Measurements from ENCODE around the gene ACSBG1.

ACSBG1 gene

DNA sequence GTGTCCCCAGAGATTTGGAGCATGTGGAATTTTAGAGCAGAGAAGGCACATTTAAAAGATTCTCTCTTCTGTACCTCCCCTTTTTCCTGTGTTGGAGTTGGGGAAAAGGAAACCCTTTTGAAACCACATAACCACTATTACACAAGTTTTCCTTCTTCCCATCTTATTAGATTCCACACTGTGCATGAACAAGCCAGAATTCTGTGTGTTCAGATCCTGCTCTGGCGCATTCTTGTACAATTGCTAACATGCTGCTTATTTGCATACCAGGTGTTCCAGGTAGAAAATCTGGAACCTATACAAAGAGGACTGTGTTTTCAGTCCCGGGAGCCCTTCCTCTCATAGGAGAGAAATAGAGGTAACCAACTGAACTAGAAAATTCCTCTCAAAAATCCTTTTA, 100.6 kb downstream of the ACSBG1 start:
- DNase-seq (ENCODE audit: low read depth in 1 of 2, low spot score in 1 of 2) = no peak

DNA sequence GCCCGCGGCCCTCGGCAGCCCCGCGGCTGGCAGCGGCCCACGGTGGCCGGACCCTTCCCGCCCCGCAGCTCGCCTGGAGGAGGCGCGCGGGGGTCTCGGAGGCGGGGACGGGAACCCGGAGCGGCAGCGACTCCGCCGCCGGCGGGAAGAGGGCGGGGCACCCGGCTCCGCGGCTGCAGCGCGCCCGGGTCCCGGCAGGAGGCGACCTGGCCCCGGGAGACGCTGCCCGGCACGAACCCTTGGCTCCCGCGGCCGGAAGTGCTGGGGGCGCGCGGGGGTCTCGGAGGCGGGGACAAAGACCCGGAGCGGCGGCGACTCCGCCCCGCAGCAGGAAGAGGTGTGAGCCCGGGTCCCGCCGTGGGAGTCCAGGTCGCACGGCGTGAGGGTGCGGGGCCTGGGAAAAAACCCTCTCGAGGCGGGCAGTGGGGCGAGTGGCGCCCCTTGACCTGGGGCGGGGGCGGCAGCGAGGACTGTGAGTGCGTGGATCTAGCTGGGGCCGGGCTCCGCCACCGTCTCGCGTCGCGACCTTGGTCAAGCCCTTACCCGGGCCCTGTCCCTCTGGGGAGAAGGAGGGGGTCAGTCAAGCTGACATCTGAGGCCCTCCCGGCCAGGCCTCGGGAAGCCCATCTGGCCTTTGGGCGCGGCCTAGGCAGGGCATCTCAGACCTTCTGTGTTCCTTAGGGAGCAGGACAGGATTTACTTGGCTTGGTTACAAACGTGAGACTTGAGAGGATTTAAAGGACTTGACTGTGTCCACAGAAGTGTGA, 102.9 kb downstream of the ACSBG1 start, which contains the start of gene CIB2:
CIB2 (minus strand) TSS at position 151 of the 767 bp plus-strand sequence. CDS start 230 bp downstream, outside the sequence.
- DNase-seq (ENCODE audit: low read depth in 1 of 2, low spot score in 1 of 2) = peak; percentile 54

DNA sequence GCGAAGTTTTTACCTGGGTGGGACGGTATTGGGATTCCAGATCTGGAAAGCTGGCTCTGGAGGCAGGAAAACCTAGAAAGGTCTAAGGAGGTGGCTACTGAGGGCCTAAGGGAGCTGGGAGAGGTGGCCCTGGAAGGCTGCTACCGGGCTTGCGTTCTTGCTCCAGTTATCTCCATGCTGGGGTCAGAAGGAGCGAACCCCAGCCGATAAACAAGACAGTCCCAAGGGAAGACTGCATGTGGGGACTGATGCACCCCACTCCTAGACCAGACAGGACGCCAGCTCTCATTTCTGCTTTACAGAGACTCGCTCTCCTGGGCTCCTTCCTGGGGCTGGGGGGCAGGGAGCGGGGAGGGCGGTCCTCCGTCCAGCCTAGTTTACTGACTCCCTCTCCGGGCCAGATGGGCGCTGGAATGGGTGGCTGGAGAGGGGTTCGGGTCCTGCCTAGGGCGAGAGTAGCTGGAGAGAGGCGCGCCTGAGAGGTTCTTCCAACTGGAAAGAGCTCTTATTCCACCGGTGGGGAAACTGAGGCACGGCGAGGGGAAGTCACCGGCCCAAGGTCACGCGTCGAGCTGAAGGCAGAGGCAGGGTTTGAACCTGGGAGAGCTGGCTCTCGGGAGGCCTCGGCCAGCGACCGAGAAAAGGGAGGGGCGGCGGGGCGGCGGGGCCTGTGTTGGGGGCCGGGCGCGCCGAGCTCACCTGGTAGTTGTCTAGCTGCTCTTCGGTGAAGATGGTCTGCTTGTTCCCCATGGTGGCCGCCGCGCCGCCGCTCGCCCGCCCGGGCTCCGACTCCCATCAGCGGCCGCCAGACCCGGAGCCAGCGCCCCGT, 103.7 kb downstream of the ACSBG1 start:
- no peak for DNase-seq (ENCODE audit: low read depth in 1 of 2, low spot score in 1 of 2)

DNA sequence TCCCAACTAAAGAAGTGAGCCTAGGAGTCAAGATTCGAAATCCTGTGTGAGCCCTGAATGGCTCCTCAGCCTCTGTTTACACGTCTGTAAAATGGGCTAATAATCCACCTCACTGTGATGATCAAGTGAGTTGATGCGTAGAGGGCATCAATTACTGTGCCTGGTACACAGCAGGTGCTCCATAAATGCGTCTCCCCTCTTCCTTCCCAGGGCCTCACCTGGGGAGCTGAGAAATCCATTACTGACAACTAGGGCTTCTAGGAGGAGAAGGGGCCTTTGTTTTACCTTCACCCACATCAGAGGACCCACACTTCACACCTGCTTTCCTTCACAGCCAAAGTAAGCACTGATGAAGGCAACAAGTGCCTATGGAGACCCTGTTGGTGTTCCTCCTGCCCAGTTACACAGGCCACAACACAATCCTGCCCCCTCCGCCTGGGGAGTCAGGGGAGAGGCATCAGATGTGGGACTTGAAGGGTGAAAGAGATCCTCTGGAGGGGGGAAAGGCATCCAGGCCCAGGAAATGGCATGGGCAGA, 104.5 kb downstream of the ACSBG1 start:
- no peak for DNase-seq (ENCODE audit: low read depth in 1 of 2, low spot score in 1 of 2)

DNA sequence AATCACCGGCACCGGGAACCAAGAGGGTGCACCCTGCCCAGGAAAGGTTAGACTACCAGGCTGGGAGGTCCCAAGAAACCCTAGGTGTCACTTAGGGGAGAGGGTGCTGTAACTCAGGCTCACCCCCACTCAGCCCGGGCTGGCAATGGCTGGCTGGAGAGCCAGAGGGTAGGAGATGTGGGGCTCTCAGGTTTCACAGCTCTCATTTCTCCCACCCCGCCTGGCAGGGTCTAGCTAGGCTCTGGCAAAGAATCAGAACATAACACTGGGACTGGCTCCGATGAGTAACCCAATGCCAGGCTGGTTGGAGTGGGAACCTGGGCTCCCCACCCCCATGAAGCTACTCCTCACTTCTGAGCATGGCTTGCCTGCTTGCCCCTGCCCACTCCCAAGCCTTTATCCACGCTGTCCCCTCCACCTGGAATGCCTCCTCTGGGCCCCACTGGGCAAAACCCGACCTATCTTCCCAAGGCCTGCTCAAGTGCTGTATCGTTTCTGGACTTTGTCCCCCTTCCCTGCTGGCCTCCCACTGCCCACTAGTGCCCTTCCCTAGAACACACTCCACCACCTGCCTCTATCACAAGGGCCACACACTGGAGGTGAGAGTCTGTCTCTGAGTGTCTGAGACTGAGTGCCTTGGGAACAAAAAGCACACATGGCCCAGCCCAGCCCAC, 105.2 kb downstream of the ACSBG1 start:
- no peak for DNase-seq (ENCODE audit: low read depth in 1 of 2, low spot score in 1 of 2)

DNA sequence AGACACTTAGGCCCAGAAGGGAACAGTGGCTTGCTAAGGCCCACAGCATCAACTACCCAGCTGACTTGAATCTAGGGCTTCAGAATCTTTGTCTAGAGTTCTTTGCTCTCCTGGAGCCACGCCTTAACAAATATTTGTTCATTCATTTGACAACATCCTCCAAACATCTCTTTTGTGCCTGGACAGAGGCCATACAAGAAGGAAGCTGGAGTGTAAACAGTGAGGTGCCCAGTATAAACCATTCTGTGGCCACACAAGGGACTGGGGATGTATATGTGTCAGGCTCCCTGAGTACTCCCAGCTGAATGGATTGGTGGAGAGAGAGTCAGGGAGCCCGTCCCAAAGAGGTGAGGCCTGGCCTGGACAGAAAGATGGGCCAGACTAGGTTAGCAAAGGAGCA, 106.5 kb downstream of the ACSBG1 start:
- no peak for DNase-seq (ENCODE audit: low read depth in 1 of 2, low spot score in 1 of 2)

DNA sequence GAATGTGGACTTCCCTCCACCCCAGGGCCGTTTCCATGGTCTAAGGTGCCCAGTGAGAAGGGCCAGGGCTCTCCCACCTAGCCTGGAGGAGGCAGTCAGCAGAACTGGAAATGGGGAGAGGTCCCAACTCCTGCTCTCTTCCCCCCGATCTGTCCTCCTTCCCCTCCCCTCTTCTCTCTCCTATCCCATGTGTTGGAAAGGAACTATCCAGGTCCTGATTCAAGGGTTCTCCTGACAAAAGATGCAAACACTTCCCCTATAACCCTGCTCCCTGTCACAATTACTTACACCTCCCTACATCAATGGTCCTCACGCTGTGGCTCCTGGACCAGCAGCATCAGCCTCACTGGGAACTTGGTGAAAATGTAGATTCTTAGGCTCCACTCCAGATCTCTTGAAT, 109.1 kb downstream of the ACSBG1 start:
- DNase-seq (ENCODE audit: low read depth in 1 of 2, low spot score in 1 of 2) = no peak

DNA sequence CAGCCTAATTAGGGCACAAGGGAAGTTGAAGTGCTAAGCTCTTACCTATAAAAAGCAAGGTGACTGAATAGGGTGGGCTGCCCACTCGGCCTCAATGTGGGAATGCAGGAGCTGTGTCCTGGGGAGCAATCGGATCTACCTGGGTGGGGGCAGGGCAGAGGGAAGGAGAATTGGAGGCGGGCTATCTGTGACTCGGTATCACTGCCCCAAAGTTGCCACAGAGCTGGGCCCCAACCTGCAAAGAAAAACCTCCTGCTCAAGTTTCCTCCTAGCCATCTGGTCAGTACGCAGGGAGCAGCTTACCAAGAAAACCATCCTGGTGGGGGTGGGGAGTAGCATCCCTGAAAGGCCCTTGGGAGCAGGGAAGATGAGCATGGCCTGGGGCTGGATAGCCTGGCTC, 113.8 kb downstream of the ACSBG1 start:
- DNase-seq (ENCODE audit: low read depth in 1 of 2, low spot score in 1 of 2) = no peak

Measured in activated CD4-positive, alpha-beta T cell treated with anti-CD3 and anti-CD28 coated beads, Interleukin-2, amount 50 U/mL, for 24 hours (primary cell).